Measurements from ENCODE around the gene MYNN.
"Not testable (repeated sequence)": the region's sequence is repeated elsewhere in the genome, so short reads cannot be mapped to it uniquely, and the experiment has no call there.

The MYNN gene

DNA sequence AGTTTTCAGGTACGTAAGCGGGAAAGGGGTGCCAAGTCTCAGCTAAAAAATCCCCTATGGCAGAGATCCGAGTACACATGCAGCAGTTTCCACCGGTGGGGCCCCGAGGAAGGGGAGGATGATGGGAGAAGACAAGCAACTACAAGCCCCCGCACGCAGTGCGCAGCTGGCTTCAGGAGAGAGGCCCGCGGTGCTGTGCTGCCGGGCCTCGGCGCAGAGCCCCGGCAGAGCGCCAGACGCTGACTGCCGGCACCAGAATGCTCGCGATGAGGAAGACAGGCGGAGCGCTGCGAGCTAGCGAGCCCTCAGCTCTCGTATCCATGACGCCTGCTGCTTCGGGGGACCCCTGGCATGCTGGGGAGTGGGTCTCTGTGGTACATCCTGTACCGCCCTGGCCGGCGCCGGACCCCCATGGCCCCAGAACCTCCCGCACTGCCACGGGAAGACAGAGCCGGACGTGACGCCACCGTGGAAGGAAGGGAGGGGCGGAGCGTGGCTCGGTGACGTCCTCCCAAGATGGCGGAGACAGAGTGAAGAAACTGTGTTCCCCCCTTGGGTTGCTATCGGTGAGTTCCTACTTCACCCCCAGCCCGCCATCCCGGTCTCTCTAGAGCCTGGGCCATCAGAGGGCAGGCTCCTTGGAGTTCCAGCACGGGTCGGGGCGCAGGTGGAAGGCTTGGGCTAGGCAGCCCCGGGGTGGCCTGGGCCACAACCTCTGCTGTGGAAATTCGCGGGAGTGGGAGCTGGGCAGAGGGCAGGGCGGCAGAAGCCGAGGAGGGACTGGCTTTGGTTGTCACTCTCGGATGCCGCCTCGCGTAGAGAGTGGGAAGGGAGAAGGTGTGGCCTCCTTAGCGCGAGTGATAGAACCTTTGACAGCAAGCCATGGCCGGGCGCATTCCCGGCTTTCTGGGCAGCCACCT lies at the start of gene MYNN:
Gene MYNN, plus strand, starts transcription at position 500 of the 920 bp plus-strand sequence. CDS start 900 bp downstream, outside the sequence.
- DNase-seq (ENCODE audit: low read depth in 2 of 2), result peak; percentile 80 to 87

DNA sequence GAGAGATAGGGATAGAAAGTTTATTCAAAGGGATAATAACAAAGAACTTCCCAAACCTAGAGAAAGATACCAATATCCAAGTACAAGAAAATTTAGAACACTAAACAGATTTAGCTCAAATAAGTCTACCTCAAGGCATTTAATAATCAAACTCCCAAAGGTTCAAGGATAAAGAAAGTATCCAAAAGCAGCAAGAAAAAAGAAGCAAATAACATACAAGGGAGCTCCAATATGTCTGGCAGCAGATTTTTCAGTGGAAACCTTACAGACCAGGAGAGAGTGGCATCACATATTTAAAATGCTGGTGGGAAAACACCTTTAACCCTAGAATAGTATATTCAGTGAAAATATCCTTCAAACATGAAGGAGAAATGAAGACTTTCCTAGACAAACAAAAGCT lies 41.3 kb upstream of the MYNN start:
- not testable (repeated sequence) for DNase-seq (ENCODE audit: low read depth in 2 of 2)

DNA sequence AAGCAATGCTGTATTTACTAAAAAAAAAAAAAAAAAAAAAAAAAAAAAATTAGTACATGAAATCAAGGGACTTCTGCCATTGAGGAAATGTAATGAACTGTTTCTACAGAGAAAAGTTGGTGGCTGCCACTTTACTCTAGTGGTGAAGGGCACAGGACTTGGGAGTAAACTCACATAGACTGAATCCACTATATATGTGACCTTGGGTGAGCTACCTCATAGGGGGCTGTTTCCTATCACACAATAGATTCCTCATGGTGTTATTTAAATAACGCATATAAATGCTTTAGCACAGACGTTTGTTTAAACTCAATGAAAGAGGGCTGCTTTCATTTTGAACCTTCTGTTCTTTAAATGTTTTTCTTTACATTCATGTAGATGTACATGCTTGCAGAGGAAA lies 34.1 kb upstream of the MYNN start:
- DNase-seq (ENCODE audit: low read depth in 2 of 2), result no peak

DNA sequence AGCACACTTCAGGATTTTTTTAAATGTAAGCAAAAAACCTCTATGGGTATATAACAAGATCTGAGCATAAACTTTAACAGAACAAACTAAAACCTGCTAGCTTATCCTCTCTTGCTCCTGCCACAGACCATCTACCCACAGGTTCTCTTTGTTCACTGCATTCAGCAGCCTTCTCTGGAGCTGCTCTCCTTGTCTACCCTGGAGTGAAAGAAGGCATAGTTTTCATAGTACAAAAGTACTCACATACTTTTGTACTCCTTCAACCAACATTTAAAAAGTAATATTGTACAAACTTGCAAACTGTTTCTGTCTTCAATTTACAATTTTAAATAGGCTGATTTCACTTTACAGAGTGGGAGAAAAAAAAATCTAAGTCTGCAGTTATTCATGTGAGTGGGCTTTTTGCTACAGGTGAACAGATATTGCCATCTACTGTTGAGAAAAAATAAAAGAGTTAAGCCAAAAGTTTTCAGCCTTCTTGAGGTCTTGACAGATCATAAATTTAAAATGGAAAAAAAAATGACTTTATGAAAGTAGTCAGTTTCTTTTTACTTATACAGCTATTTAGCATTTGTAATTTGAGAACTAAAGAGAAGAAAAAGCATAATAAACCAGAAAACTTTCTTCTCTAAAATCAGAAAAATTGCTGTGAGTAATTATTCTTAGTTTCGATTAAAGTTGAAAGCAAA lies 28.7 kb upstream of the MYNN start:
- DNase-seq (ENCODE audit: low read depth in 2 of 2), result no peak

DNA sequence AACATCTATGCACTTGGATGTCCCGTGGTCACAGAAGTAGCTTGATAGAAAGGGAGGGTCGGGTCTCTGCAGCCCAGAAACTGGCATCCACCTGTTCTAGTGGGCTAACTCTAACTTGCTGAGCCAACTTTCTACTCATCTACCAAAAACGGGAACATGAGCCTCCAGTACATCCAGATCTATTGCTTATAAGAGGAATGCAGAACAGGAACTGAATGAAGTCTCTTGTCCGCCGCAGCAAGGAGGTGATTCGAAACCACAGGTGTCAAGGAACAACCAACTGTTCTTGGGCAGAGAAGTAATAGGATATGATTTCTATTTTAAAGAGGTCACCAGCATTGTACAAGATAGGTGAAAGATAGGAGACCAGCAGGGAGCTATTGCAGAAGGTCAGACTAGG lies 26.3 kb upstream of the MYNN start:
- DNase-seq (ENCODE audit: low read depth in 2 of 2), result no peak

DNA sequence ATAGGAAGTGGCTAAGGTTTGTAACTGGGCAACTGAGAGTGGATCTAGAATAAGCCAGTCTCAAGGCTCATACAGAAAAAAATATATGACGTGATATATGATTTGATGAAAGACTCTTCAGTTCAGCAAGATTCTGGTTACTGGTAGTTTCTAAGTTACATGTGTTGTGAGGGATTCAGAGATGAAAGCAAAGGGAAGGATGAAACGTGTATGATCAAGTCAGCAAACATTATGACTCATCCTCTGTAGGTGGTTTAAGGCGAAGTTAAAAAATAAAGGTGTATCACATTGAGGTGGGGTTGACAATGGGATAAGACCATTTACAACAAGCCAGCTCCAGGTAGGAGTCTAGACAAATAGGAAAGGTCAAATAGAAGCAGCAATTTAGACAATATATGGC lies 24.5 kb upstream of the MYNN start:
- DNase-seq (ENCODE audit: low read depth in 2 of 2), result no peak

DNA sequence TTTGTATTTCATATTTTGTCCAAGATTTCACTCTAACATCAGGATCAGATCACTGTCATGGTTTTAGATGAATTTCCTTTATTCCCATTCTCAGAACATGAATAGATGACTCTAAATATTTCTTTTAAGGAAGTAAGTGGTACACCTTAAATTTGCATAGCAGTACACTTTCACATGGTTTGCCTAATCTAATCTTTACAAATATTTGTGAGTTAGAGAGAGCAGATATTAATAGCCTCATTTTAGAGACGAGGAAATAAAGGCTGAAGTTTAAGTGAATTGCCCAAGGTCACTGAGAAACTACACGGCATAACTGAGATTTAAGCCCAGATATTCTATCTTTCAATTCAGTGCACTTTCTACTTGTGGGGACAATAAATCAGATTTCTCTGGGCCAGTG lies 22.5 kb upstream of the MYNN start:
- no peak for DNase-seq (ENCODE audit: low read depth in 2 of 2)

DNA sequence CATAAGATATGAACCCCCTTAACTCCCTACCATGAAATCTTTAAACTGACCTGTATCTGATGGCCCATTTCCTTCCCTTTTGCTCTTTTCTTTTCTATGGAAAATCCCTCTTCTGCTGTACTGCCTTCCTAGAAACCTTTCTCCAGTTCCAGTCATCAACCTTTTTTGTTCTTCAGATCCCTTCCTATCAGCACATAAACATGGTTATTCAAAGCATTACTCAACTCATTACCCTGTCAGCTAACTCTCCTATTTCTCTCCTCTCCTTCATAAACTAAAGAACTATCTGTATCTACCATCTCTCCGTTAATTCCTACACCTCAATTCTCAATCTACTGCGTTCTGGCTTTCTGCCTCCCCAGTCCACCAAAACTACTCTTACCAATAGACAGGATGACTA lies 21.3 kb upstream of the MYNN start:
- no peak for DNase-seq (ENCODE audit: low read depth in 2 of 2)

DNA sequence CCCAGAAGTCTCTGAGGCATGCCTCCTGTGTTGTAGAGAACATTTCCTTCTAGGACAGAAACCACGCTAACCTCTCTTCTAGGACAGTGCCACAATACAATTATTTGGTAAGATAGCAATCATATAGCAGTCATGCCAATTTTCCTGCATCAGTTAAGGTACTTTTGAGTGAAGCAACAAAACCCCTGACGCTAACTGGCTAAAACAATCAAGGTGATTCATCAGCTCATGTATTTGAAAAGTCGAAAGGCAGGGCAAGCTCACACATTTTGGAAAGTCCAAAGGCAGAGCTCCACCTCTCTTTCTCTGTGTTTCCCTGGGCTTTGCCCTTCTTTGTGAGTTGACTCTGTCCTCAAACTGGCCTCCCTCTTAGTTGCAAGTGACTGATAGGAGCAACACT lies 18.5 kb upstream of the MYNN start:
- no peak for DNase-seq (ENCODE audit: low read depth in 2 of 2)

DNA sequence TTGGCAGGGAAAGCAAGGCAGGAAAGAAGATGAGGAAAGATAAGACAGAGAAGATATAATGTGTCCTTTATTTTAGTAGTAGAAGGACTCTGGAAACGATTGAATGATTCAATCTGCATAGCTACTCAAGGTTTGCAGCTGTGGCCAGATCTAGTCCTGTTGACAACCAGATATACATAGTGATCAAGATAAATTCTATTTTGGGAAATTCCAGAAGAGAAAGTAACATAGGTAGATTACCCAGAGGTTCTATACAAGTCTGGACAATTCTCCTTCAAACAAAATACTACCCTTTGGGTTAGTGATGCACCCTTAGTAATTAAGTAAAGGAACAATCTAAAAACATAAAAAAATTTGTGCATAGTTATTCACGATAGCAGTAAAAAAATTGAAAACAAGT lies 17.7 kb upstream of the MYNN start:
- DNase-seq (ENCODE audit: low read depth in 2 of 2), result no peak

DNA sequence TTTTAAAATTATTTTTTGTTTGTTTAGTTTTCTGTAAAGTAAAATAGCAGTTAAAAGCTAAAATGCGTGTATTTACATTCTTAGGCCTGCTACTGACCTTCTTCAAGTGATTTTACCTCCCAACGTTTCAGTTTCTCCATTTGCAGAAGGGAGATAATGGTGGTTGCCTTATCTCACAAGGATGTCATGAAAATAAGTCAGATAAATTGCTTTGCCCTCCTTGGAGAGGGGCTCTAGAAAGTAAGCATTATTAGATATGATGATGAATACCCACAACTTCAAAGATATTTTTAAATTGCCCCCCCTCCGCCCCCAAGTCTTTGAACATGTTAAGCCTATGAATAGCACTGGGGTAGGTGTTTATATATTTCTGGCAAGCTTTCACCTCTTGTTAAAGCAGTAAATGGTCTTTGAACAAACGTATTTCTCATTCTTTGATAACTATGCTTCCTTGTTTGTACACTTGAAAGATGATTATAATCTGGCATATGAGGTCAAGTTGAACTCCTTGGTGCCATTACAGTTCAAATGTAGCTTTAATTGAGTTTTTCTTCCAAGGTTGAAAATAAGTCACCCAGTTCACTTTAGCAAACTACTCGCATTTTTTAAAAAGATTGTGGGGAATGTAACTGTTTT lies 14.7 kb upstream of the MYNN start:
- DNase-seq (ENCODE audit: low read depth in 2 of 2), result no peak

DNA sequence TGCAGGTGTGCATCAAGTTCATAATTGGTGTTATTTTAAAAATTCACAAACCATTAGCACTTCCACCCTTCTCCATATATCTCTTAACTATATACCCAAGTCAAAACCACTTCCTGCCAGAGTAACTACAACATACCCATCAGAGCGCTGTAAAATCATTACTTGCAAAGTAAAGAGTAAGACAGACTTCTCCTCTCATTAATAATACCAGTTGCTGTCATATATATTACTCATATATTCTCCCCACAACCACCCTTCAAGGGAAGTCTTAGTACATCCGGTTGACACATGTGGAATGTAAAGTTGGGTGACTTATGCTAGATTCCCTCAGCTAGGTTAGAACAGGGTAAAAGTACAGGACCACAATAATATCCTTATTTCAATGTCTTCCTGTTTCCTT lies 13.9 kb upstream of the MYNN start:
- no peak for DNase-seq (ENCODE audit: low read depth in 2 of 2)

DNA sequence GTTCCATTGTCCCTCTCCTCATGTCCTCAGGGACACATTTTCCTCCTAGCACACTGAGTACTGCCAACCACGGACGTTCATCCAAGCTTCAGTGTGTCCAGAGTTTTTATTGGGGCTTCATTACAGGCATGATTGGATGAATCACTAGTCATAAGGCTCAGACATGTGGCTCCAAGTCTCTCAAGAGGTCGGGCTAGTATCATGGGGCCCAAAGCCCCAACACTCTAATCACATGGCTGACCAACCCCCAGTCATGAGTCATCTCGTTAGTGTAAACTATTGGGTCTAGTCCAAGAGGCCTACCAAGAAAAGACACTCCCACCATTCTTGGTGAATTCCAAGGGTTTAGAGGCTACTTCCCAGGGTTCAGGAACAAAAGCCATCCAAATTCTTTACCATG lies 12.7 kb upstream of the MYNN start:
- no peak for DNase-seq (ENCODE audit: low read depth in 2 of 2)

DNA sequence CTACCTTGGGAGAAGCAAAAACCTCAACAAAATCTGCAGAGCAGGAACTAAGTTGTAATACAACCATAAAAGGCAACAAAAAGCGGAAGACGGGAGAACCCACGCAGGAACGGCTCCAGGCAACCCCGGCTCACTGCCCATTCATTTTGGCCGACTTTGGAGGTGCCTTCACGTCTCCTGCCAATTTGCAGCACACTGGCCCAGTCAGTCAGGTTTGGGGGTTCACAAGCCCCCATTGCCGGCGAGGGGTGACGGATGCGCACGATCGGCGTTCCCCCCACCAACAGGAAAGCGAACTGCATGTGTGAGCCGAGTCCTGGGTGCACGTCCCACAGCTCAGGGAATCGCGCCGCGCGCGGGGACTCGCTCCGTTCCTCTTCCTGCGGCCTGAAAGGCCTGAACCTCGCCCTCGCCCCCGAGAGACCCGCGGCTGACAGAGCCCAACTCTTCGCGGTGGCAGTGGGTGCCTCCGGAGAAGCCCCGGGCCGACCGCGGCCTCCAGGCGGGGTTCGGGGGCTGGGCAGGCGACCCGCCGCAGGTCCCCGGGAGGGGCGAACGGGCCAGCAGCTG lies 8.8 kb upstream of the MYNN start:
- DNase-seq (ENCODE audit: low read depth in 2 of 2), result peak; percentile 44 to 54

DNA sequence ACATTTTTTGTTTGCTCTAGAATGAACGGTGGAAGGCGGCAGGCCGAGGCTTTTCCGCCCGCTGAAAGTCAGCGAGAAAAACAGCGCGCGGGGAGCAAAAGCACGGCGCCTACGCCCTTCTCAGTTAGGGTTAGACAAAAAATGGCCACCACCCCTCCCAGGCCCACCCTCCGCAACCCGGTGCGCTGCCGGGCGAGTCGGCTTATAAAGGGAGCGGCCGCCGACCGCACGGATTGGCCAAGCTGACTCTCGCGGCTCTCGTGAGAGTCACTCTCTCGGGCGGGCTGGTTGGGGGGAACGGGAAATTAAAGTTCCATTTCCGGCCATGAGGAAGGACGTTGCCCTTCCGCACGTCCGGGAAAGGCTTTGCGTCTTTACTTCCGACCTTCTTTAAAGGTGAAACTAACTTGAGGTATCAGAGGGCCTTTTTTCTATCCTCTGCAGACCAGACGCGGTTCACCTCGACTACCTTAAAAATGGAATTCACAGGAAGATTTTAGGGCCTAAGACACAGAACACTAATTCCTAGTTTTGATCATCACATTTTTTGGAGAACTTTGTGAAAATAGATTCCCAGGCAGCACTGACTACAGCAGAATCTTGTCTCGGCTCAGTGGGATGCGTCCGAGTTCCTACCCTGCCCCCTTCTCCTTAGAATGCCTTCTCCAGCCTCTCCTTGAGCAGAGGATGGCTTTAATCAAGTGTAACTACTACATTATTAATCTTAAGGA lies 8.1 kb upstream of the MYNN start, which contains the start of gene TERC:
Gene TERC, minus strand, starts transcription at position 179 of the 731 bp plus-strand sequence.
- peak; percentile 88 to 89 for DNase-seq (ENCODE audit: low read depth in 2 of 2)

DNA sequence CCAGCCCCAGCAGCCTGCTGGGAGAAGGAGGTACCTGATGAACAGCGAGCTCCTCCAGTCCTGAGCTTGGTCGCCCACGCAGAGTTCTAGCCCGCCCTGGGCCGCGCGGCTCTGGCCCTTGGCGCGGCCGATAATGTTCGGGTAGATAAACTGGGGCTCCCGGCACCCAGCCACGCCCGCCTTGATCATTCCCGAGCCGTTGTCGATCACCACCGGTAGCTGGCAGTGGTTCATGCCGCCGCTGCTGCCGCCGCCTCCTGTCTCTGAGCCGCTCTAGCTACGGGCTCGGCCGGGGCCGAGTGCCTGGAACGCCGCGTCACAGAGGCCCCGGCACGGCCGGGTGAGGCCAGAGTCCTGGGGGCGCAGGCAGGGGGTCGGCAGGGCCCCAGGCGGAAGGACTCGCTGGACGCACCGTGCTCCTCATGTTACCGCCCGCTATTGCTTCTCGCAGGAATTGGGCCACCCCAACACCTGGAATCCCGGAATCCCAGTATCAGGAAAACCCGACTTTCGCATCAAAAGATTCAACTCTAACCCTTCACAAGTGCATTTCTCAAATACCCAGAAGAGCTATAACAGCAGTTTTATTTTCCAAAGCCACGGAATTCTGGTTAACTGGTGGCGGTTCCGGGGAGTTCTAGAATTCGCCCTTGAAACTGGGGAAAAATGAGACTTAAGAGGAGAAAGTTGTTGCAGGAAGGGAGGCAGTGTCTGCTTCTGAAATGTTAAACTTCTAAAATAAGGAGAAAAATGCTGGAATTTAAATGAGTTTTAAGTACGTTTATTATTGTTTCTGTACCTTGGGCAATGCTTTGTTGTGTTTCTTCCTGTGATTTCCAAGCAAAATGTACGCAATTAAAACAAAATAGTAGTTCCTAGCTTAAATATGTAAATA lies 3.7 kb upstream of the MYNN start, which contains the start of gene ACTRT3:
Gene ACTRT3, minus strand, starts transcription at position 275 of the 895 bp plus-strand sequence. Its CDS starts 41 bp downstream, at position 234.
- peak; percentile 52 to 59 for DNase-seq (ENCODE audit: low read depth in 2 of 2)

DNA sequence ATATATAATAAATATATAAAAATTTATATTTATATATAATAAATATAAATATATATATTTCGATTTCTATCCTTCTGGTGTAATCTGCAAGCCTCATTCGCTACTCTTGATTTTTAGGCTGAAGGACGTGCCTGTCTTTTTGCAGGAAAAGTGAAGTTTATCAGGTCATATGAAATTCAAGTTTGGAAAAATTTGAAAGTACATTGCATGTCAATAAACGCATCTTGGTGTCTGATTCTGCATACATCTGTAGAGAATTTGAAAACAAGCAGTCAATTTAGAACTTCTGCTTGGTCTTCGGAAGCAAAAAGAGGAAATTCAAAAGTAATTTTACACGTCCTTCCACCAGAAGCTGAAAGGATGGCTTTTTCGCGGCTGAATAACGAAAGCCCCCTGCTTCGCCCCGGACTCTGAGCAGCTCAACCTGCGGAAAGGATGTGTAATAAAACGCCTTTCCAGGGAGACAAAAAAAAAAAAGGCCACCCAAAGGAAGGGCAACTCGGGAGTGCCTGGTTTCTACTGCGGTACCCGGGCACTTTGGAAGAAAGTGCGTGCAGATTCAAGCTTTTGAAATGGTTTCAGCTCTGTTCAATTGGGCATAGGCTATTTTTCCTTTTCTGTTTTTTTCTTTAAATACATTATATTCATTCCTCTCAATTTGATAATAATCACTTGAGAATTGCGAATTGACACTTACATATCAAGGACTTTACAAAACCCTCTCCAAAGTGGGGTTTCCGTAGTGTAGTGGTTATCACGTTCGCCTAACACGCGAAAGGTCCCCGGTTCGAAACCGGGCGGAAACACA lies 1.5 kb upstream of the MYNN start:
- DNase-seq (ENCODE audit: low read depth in 2 of 2), result peak; percentile 28 to 35

DNA sequence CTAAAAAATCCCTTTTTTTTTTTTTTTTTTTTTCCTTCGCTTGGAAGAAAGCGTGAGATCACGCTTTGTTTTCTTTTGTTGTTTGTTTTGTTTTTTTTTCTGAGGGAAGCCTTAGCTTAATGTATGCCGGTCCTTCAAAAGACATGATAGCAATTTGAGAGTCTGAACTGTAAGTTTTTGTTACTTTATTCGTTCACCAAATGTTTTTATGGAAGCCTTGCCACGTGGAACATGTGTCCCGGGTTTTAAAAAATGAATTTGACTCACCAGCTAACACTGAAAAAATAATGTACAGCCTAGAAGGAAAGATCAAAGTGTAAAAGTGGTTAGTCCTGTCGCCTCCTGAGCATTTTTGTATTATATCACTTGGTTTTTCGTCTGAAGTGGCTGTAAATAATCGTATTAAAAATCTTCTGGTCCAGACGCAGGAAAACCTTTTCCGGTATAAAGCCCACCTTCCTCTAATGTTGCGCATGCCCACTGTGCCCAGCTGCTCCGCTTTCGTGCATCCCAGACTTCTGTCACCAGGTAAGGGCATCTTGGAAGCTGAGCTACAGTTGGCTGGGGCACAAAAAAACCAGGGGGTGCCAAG lies 795 bp upstream of the MYNN start:
- peak in 1 of 2 donors; percentile 45 for DNase-seq (ENCODE audit: low read depth in 2 of 2)

DNA sequence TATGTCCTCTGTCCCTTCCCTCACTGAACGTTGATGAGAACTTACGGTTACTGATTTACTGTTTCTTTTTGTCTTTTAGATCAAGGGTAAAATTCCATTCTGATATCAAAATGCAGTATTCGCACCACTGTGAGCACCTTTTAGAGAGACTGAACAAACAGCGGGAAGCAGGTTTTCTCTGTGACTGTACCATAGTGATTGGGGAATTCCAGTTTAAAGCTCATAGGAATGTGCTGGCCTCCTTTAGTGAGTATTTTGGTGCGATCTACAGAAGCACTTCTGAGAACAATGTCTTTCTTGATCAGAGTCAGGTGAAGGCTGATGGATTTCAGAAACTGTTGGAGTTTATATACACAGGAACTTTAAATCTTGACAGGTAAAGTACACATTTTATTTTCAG lies 990 bp downstream of the MYNN start:
- DNase-seq (ENCODE audit: low read depth in 2 of 2), result no peak
